ENCODE measurements around the gene MAGED1.

MAGED1 gene, protein sequence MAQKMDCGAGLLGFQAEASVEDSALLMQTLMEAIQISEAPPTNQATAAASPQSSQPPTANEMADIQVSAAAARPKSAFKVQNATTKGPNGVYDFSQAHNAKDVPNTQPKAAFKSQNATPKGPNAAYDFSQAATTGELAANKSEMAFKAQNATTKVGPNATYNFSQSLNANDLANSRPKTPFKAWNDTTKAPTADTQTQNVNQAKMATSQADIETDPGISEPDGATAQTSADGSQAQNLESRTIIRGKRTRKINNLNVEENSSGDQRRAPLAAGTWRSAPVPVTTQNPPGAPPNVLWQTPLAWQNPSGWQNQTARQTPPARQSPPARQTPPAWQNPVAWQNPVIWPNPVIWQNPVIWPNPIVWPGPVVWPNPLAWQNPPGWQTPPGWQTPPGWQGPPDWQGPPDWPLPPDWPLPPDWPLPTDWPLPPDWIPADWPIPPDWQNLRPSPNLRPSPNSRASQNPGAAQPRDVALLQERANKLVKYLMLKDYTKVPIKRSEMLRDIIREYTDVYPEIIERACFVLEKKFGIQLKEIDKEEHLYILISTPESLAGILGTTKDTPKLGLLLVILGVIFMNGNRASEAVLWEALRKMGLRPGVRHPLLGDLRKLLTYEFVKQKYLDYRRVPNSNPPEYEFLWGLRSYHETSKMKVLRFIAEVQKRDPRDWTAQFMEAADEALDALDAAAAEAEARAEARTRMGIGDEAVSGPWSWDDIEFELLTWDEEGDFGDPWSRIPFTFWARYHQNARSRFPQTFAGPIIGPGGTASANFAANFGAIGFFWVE

DNA sequence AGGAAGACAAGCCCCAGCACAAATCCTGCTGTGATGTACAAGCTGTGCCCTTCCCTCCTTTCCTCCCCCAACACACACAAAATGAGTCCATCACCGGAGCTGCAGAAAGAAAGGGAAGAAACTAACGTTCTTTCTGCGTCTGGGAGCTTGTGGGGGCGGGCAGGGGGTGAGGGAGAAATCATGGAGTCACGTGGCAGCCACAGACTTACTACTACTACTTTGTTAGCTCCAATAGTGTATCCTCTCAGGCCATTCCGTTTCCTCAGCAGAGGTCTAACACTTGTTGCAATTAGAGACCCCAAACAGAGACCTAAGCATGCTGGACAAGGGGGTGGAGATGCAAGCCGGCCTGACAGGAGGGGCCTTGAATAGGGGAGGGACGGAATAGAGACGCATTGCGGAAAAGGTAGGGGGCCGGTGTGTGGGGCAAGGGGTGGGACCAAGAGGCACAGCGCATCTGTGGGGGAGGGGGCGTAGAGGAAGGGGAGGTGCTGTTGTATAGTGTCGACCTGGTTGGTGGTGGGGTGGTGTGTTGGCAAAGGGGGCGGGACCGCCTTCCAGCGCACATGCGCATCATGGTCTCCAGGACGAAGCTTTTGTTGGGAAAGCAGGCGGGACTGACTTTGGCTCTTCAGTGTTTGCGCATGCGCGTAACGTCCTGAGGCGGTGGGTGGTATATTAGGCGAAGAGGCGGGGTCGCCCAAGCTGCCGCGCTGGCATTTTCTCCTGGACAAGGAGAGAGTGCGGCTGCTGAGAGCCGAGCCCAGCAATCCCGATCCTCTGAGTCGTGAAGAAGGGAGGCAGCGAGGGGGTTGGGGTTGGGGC, at the start of gene MAGED1:
TSS of gene MAGED1 (plus strand) at position 703 of the 825 bp plus-strand sequence. CDS start 682 bp downstream, outside the sequence.
- DNase-seq (ENCODE audit: insufficient read length, low spot score) (peak; percentile 20), FAIRE-seq (no peak)
- peak; percentile 88 for TF ChIP-seq POLR2A (IDR thresholded peaks at IDR 0.05; ENCODE audit: low read depth, low read length)

DNA sequence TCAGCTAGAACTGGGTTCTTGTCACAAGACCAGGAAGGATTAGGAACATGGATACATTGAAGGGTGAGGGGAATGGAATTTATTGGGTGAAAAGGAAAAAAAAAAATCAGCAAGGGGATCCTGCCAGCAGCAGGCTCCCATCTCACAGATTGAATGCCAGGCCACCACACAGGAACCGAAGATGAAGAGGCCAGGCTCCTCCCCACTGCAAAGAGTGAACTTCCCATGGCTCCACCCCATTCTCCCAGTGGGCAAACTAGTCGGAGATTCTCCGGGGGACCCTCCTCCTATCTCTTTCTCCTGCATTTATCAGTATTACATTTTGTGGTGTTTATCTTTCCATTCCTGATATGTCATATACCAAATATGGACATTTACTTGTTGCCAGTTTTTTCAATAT, 46.0 kb upstream of the MAGED1 start:
- DNase-seq (ENCODE audit: insufficient read length, low spot score) = no peak
- TF ChIP-seq POLR2A (IDR thresholded peaks at IDR 0.05; ENCODE audit: low read depth, low read length) = no peak

DNA sequence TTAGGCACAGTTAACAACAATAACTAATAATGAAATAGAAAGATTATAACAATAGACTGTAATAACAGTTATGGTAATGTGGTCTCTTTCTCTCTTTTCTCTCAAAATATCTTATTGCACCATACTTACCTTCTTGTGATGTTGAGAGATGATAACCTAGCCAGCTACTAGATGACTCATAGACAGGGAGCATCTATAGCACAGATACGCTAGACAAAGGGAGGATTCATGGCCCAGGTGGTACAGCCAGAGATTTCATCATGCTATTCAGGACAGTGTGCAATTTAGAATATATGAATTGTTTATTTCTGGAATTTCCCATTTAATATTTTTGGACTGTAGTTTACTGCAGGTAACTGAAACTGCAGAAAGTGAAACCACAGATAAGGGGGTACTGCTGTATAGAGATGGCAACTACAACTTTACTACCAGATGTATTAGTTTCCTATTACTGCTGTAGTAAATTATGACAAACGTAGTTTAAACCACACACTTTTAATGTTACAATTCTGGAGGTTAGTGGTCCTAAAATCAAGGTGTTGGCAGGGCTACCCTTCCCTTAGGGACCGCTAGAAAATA, 41.8 kb upstream of the MAGED1 start:
- FAIRE-seq (no peak), DNase-seq (ENCODE audit: insufficient read length, low spot score) (no peak)

More for the DNA sequence above, 46.0 kb upstream of the MAGED1 start:
- FAIRE-seq = no peak

DNA sequence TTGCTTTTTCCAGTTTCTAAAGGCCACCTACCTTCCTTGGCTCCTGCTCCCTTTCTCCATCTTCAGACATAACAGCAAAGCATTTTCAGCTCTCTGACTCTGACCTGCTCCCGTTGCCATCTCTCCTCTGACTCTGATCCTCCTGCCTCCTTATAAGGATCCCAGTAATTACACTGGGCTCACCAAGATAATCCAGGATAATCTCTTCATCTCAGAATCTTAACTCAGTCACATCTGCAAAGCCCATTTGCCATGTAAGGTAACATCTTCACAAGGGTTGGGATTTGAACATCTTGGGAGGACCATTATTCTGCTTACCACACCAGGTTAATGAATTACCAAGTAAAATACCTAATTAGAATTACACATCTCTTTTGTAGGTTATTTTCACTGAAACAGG, 41.3 kb upstream of the MAGED1 start:
- TF ChIP-seq POLR2A (IDR thresholded peaks at IDR 0.05; ENCODE audit: low read depth, low read length) = no peak
- no peak for DNase-seq (ENCODE audit: insufficient read length, low spot score)
- FAIRE-seq = no peak

More for the DNA sequence above, 41.8 kb upstream of the MAGED1 start:
- TF ChIP-seq POLR2A (IDR thresholded peaks at IDR 0.05; ENCODE audit: low read depth, low read length) = no peak

DNA sequence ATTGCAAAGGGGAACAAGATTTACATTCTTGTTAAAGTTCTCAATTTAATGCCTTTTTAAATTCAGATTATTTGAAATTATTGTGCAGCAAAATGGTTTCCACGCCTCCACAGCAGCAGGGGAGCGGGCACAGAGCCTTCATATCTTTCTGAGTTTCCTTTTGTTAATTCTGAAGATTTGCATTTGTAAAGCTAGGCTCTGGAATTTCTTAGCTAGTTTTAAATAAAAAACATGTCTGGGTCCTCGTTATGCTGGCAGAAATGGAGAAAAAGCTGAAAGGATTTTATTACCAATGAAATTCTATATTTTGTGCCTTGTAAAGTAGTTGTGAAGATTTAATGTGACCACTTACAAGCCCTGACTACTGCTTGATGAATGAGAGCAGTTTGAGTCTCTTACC, 40.8 kb upstream of the MAGED1 start:
- TF ChIP-seq POLR2A (IDR thresholded peaks at IDR 0.05; ENCODE audit: low read depth, low read length) = no peak
- DNase-seq (ENCODE audit: insufficient read length, low spot score) = no peak
- no peak for FAIRE-seq

DNA sequence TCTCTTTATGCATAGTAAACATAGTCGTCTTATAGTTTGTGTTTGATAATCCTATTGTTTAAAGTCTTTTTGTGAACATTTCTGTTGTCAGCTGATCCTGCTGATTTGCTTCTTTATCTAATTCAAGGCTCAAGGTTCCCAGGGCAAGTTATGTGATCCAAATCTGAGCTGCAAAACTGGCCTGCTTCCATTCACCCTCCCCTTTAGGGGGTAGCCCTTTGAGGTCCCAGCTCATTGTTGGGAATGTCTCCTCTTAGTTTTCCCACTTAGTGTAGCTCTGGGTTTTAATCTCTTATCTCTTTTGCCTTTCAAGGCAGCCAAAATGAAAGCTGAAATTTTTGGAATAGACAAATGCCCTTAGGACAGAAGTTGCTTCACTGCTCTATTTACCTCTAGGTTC, 40.2 kb upstream of the MAGED1 start:
- FAIRE-seq (no peak), DNase-seq (ENCODE audit: insufficient read length, low spot score) (no peak)
- no peak for TF ChIP-seq POLR2A (IDR thresholded peaks at IDR 0.05; ENCODE audit: low read depth, low read length)

DNA sequence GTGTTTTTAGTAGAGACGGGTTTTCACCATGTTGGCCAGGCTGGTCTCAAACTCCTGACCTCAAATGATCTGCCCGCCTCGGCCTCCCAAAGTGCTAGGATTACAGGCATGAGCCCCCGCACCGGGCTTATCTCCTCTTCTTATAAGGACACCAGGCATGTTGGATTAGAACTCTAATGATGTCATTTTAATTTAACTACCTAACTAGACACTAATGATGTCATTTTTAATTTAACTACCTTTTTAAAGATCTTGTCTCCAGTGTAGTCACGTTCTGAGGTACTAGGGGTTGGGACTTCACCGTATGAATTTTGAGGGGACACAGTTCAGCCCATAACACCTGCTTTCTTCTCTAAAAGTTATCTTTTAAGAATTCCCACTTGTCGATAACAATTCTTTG, 37.7 kb upstream of the MAGED1 start:
- DNase-seq (ENCODE audit: insufficient read length, low spot score) = no peak
- TF ChIP-seq POLR2A (IDR thresholded peaks at IDR 0.05; ENCODE audit: low read depth, low read length) = no peak
- no peak for FAIRE-seq

DNA sequence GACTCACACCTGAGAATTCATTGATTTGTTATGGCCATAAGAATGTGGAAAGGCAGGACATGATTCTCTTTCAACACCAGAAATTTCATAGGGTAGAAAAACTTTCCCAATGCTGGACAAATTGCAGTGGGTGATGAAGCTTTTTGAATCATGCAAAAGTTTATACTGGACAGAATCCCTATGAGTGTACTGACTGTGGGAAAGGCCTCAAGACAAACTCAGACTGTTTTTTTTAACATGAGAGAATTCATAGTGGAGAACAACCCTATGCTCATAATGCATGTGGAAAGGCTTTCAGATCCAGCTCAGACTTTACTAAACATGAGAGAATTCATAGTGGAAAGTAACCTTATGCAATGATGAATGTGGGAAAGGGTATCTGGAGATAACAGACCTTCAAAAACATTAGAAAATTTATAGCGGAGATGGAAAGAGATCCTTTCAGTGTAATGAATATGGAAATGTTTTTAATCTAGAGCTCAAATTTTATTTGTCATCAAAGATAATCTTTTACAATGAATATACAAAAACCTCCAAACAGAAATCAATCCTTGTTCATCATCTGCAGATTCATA, 36.2 kb upstream of the MAGED1 start:
- no peak for TF ChIP-seq POLR2A (IDR thresholded peaks at IDR 0.05; ENCODE audit: low read depth, low read length)
- DNase-seq (ENCODE audit: insufficient read length, low spot score) (no peak), FAIRE-seq (no peak)

DNA sequence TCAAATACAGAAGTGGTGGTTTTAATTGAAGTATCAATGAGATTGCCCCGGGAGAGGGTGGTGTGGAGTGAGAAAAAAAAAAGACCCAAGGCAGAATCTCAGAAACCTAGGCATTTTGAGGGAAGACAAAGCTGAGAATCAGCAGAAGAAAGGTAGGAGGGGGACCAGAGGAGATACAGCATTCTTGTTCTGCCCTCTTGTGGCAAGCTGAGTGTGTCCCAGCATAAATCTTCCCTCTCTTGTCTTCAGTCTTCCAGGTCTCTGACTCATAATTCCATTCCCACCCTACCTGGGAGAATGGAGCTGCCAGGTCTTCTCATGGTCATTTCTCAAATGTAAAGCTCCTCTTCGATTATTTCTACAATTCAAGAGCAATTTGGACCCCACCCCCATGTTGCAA, 32.7 kb upstream of the MAGED1 start:
- FAIRE-seq = no peak
- no peak for TF ChIP-seq POLR2A (IDR thresholded peaks at IDR 0.05; ENCODE audit: low read depth, low read length)
- peak; percentile 2 for DNase-seq (ENCODE audit: insufficient read length, low spot score)

DNA sequence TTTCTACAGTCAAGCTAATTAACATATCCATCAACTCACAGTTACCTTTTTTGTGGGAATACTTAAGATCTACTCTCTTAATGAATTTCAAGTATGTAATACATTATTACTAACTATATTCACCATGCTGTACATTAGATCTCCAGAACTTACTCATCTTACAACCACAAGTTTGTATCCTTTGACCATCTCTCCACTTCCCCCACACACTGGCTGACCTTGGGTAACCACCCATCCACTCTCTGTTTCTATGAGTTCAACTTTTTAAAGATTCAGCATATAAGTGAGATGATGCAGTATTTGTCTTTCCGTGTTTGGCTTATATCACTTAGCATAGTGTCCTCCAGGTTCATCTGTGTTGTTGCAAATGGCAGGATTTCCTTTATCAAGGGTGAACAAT, 30.5 kb upstream of the MAGED1 start:
- DNase-seq (ENCODE audit: insufficient read length, low spot score) (no peak), FAIRE-seq (no peak)
- TF ChIP-seq POLR2A (IDR thresholded peaks at IDR 0.05; ENCODE audit: low read depth, low read length) = no peak

DNA sequence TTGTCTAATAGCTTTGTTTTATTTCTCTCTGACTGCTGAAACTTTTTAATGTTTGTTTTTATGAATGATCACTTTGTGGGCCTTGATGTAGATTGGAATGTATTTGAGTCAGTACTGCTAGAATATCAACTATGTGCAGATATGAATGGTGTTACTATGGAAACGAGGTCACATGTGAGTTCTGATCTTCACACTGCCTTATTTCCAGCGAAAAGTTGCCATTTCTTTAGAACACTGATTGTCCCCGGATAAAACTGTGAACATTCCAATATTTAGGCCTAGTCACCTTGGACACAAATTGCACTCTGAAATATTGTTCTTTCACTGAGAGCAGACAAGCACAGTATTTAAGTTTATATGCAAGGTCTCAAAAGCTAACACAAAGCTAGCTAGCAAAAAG, 27.2 kb upstream of the MAGED1 start:
- DNase-seq (ENCODE audit: insufficient read length, low spot score) (no peak), FAIRE-seq (no peak)
- no peak for TF ChIP-seq POLR2A (IDR thresholded peaks at IDR 0.05; ENCODE audit: low read depth, low read length)

DNA sequence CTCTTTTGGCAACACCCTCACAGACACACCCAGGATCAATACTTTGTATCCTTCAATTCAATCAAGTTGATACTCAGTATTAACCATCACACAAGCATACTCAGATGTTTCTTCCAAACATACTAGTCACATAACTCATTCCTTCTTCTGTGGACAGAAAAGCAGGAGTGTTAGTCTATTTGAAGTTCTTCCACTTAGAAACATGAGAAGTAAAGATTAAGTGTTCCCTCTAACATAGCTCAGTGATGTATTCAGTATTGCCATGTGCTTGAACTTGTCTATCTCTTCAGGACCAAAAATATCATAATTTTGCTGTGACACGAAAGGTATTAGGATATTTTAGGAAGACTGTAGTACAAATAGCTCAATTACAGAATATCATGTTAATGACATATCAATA, 25.8 kb upstream of the MAGED1 start:
- no peak for TF ChIP-seq POLR2A (IDR thresholded peaks at IDR 0.05; ENCODE audit: low read depth, low read length)
- DNase-seq (ENCODE audit: insufficient read length, low spot score) (no peak), FAIRE-seq (no peak)

DNA sequence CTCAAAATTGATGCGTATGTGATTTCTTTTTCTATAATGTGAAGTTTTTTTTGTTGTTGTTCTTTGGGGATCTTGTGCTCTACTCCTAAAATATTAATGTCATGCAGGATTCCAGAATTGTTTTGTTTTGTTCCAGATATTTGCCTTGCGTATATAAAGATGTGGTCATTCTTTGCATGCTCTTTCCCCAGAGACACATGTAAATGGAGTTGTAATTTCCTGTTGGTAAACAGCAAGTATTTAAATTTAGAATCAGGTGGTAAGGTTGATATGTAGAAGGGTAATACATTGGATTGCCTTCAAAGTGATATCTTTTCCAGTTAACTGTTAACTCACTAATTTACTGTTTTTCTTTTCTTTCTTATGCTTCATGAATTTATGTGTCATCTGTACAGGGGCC, 23.1 kb upstream of the MAGED1 start:
- DNase-seq (ENCODE audit: insufficient read length, low spot score) = no peak
- no peak for TF ChIP-seq POLR2A (IDR thresholded peaks at IDR 0.05; ENCODE audit: low read depth, low read length)

More for the DNA sequence above, 23.1 kb upstream of the MAGED1 start:
- FAIRE-seq = no peak
